Spleen (tissue), 11 donors: Measurements from ENCODE around the gene MTA2. TPM values are rescaled to one million over a fixed set of nuclear protein-coding genes. Genes with fewer than 3 reads are reported as not detected.

ENCODE experiments used
- DNase-seq: peaks from one replicate; pipeline ENCODE4 v3.0.0-alpha.2; 2020
- H3K27ac ChIP-seq, 8 donors: fragments of 200-600 bp; sonication (generic) in 7 of 8; 1 replicate in 4 of 8; 2 replicates in 4 of 8; pipeline versions ENCODE4 v1.5.0 to v1.8.0; 2016 to 2021; ENCODE audit warnings: inconsistent platforms in 4 of 8, mild to moderate bottlenecking in 4 of 8, moderate library complexity in 1 of 8
- H3K27me3 ChIP-seq, 7 donors: fragments of 200-600 bp; sonication (generic) in 6 of 7; replicated peaks in 1 of 7; 1 replicate in 4 of 7; 2 replicates in 3 of 7; pipeline versions ENCODE4 v1.5.0 to v1.8.0; 2016 to 2021; ENCODE audit warnings: inconsistent platforms in 3 of 7, mild to moderate bottlenecking in 1 of 7
- H3K36me3 ChIP-seq, 6 donors: fragments of 200-600 bp; sonication (generic) in 5 of 6; 1 replicate in 4 of 6; 2 replicates in 2 of 6; pipeline versions ENCODE4 v1.5.0 to v1.8.0; 2016 to 2021; ENCODE audit warnings: inconsistent platforms in 2 of 6
- H3K4me1 ChIP-seq, 6 donors: fragments of 200-600 bp; sonication (generic) in 5 of 6; 1 replicate in 3 of 6; 2 replicates in 3 of 6; pipeline versions ENCODE4 v1.5.0 to v1.8.0; 2016 to 2021; ENCODE audit warnings: inconsistent platforms in 3 of 6
- H3K4me3 ChIP-seq, 8 donors: fragments of 200-600 bp; sonication (generic) in 7 of 8; 1 replicate in 4 of 8; 2 replicates in 4 of 8; pipeline versions ENCODE4 v1.5.0 to v1.8.0; 2016 to 2021; ENCODE audit warnings: inconsistent platforms in 4 of 8, mild to moderate bottlenecking in 4 of 8, moderate library complexity in 2 of 8
- H3K9me3 ChIP-seq, 8 donors: fragments of 200-600 bp; sonication (generic) in 7 of 8; 1 replicate in 4 of 8; 2 replicates in 4 of 8; pipeline versions ENCODE4 v1.5.0 to v1.8.0; 2016 to 2021; ENCODE audit warnings: inconsistent platforms in 4 of 8
- CTCF ChIP-seq, 11 experiments: fragments of 200-600 bp in 7 of 11; fragments of 450-650 bp in 4 of 11; sonication (generic) in 4 of 11; IDR thresholded peaks in 8 of 11; conservative IDR thresholded peaks in 3 of 11; 1 replicate in 7 of 11; 2 replicates in 4 of 11; pipeline versions ENCODE4 v1.4.0 to v1.8.0; 2016 to 2021; ENCODE audit warnings: antibody characterized with exemption in 11 of 11, inconsistent platforms in 4 of 11, mild to moderate bottlenecking in 1 of 11
- POLR2A ChIP-seq, 3 donors: fragments of 450-650 bp; IDR thresholded peaks; one replicate each; pipeline ENCODE4 v1.5.1; 2017; ENCODE audit warnings: antibody characterized with exemption in 3 of 3, mild to moderate bottlenecking in 1 of 3
- POLR2AphosphoS5 ChIP-seq, 3 donors: sonication (generic); formaldehyde crosslinking; IDR thresholded peaks; one replicate each; pipeline ENCODE4 v1.5.1; 2017; ENCODE audit warnings: antibody characterized with exemption in 3 of 3
- WGBS, 5 donors: extraction: QIAGEN DNeasy Blood & Tissue Kit in 3 of 5; methylation state at CpG; one replicate each; pipeline versions ENCODE4 v1.1.5 to v1.1.7; 2013 to 2018; 5-methylcytosine and 5-hydroxymethylcytosine counted together
- intact Hi-C: fragments of 100-400 bp; cut with DNase I; formaldehyde crosslinking; loops from one replicate; pipeline ENCODE4 v1.15.0; 2023; ENCODE audit warnings: low total_unique reads
- polyA plus RNA-seq, 3 donors: library from polyadenylated mRNA; stranded (reverse); fragments of 200-250 nt; gene quantifications; one replicate each; pipeline ENCODE4 v1.2.1, GENCODE V29; 2013
- total RNA-seq, 7 donors: library from RNA; depleted of rRNA in 3 of 7; stranded (reverse); fragments of >200 nt in 3 of 7; fragmentation: NEBNext Ultra II Directional in 4 of 7; extraction: Animal tissue kit (Norgen Biotek cat#: 25700) in 4 of 7; gene quantifications; one replicate each; pipeline versions ENCODE4 v1.1.0 to v1.2.1, GENCODE V29; 2016 to 2021
- donor health status: healthy with polysubstance abuse.
- donor health status: DM: no; HTN: no; CAD: no; lungs with moderate emphysema.
- donor health status: DM: no; HTN: no; CAD: no.
- donor health status: Bipolar disorder and iron deficiency.
- donor health status: healthy.
- donor health status: DM: no; HTN: no; CAD: no.
- donor health status: DM: yes; HTN: yes; CAD: no.

MTA2 gene
- total and polyA plus RNA-seq, 10 donors, result 55.3 to 154 (median 111) TPM

GRCh38 chr11:62610814-62611704 is 9.4 kb upstream of the MTA2 start:
- Histone ChIP-seq H3K4me1 (peaks cover 16 to 89% (median 57%) of the 10 kb centered on the region in 6 donors), H3K9me3 (no peaks in the 10 kb centered on the region), H3K27me3 (no peaks in the 10 kb centered on the region), H3K36me3 (peaks cover 0 to 70% (median 33%) of the 10 kb centered on the region in 6 donors), H3K4me3 (peak overlapping the region; percentile 55 to 86 (median 70)), H3K27ac (peak overlapping the region; percentile 95 to 99 (median 98))
- WGBS, 5 donors, result 64 to 73% (median 69%) methylated on average over 21 to 28 of the region's 28 CpGs
- TF ChIP-seq POLR2AphosphoS5 (IDR thresholded peaks at IDR 0.05), result no peak
- no peak for TF ChIP-seq CTCF (IDR thresholded peaks at IDR 0.05 in 8 of 11, conservative IDR thresholded peaks at IDR 0.05 in 3 of 11)
- intact Hi-C loops, result no loop called here
- DNase-seq, result peak; percentile 81

GRCh38 chr11:62610403-62610802 is 8.7 kb upstream of the MTA2 start:
- 80 to 90% (median 86%) methylated on average over 6 of the region's 6 CpGs for WGBS, 5 donors
- Histone ChIP-seq H3K27ac (peak overlapping the region in 6 of 8 donors; percentile 26 to 99 (median 97)), H3K36me3 (peaks cover 0 to 70% (median 34%) of the 10 kb centered on the region in 6 donors), H3K4me1 (peaks cover 16 to 91% (median 57%) of the 10 kb centered on the region in 6 donors), H3K4me3 (peak overlapping the region in 2 of 8 donors; percentile 77 to 86), H3K9me3 (no peaks in the 10 kb centered on the region), H3K27me3 (no peaks in the 10 kb centered on the region)
- TF ChIP-seq CTCF (IDR thresholded peaks at IDR 0.05 in 8 of 11, conservative IDR thresholded peaks at IDR 0.05 in 3 of 11) (no peak), POLR2AphosphoS5 (IDR thresholded peaks at IDR 0.05) (no peak), POLR2A (IDR thresholded peaks at IDR 0.05) (no peak)
- intact Hi-C loops, result no loop called here
- no peak for DNase-seq

GRCh38 chr11:62608776-62609175 is 7.1 kb upstream of the MTA2 start:
- TF ChIP-seq CTCF (IDR thresholded peaks at IDR 0.05 in 8 of 11, conservative IDR thresholded peaks at IDR 0.05 in 3 of 11), result no peak
- TF ChIP-seq POLR2AphosphoS5 (IDR thresholded peaks at IDR 0.05), result no peak
- TF ChIP-seq POLR2A (IDR thresholded peaks at IDR 0.05), result no peak
- H3K27ac ChIP-seq, result no peak overlapping the region
- 91 to 95% (median 95%) methylated on average over 12 of the region's 12 CpGs for WGBS, 5 donors
- no peaks in the 10 kb centered on the region for H3K27me3 ChIP-seq
- H3K9me3 ChIP-seq, result no peaks in the 10 kb centered on the region
- DNase-seq, result no peak
- H3K4me1 ChIP-seq, result peaks cover 16 to 85% (median 54%) of the 10 kb centered on the region in 6 donors
- peaks cover 0 to 73% (median 40%) of the 10 kb centered on the region in 6 donors for H3K36me3 ChIP-seq
- H3K4me3 ChIP-seq, result no peak overlapping the region
- intact Hi-C loops, result no loop called here

- Histone ChIP-seq H3K27me3 (no peaks in the 10 kb centered on the region), H3K36me3 (peaks cover 0 to 84% (median 40%) of the 10 kb centered on the region in 6 donors), H3K4me3 (no peak overlapping the region), H3K4me1 (peaks cover 19 to 85% (median 50%) of the 10 kb centered on the region in 6 donors), H3K9me3 (no peaks in the 10 kb centered on the region), H3K27ac (peak overlapping the region in 1 of 8 donors; percentile 9)
- no peak for DNase-seq
- WGBS, 5 donors, result 60 to 100% (median 68%) methylated on average over 2 to 4 of the region's 4 CpGs
- intact Hi-C loops, result no loop called here
- TF ChIP-seq POLR2AphosphoS5 (IDR thresholded peaks at IDR 0.05), result no peak
- TF ChIP-seq POLR2A (IDR thresholded peaks at IDR 0.05), result no peak
- no peak for TF ChIP-seq CTCF (IDR thresholded peaks at IDR 0.05 in 8 of 11, conservative IDR thresholded peaks at IDR 0.05 in 3 of 11)
Observed at GRCh38 chr11:62607714-62608113, 6.0 kb upstream of the MTA2 start.
